ENCODE data around the gene TRIM69.
A peak's percentile ranks its signal among the peaks of the same experiment; 100 is the strongest.
"Not testable (repeated sequence)": the region's sequence is repeated elsewhere in the genome, so short reads cannot be mapped to it uniquely, and the experiment has no call there.

The TRIM69 gene

DNA sequence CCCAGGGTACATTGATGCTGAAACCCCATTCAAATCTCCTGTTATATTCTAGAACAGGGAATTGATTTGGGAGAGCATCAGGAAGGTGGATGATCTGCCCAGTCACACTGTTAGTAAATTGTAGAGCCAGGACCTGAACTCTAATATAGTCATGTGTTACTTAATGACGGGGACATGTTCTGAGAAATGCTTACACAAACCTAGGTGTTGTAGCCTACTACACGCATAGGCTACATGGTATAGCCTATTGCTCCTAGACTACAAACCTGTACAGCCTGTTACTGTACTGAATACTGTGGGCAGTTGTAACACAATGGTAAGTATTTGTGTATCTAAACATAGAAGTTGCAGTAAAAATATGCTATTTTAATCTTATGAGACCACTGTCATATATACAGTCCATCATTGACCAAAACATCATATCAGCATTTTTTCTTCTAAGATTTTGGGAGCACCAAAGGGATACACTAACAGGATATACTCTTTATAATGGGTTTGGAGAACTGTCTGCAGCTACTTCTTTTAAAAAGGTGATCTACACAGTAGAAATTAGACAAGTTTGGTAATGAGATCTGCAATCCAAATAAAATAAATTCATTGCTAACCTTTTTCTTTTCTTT, 19.2 kb upstream of the TRIM69 start:
- peak in 1 of 6 experiments; percentile 36 for DNase-seq

- no peak for DNase-seq
Observed at GRCh38 chr15:44718180-44718926, 18.0 kb upstream of the TRIM69 start.

- peak in 2 of 6 experiments; percentile 48 to 59 for DNase-seq
Observed at GRCh38 chr15:44718927-44719292, 17.4 kb upstream of the TRIM69 start.

GRCh38 chr15:44719293-44719999, 16.9 kb upstream of the TRIM69 start:
- peak; percentile 37 to 74 (median 60) for DNase-seq

- peak in 1 of 6 experiments; percentile 46 for DNase-seq
Observed at GRCh38 chr15:44720000-44720435, 16.3 kb upstream of the TRIM69 start.

DNA sequence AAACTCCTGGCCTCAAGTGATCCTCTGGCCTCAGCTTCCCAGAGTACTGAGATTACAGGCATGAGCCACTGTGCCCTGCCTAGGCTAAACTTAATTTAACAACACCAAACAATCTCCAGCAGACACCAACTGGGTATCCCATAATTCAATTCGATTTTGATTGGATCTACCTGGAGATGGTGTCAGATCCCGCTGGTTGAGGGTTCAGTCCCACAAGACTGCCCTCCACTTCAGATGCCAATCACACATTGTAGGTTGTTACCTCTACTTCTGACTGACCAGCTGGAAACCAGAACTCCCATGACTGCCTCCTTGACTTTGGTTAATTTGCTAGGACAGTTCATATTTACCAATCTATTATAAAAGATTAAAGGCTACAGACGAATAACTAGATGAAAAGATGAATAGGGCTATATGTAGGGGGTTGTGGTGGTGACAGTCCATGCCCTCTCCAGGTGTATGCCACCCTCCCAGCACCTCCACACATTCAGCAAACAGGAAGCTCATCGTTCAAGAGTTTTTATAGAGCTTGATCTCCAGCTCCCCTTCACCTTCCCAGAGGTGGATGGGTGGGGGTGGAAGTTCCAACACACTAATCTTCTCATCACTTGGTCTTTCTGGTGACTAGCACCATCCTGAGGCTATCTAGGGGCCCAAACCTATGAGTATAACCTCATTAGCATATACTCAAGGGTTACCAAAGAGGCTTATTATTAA, 15.7 kb upstream of the TRIM69 start:
- peak in 3 of 6 experiments; percentile 19 to 54 (median 47) for DNase-seq

DNA sequence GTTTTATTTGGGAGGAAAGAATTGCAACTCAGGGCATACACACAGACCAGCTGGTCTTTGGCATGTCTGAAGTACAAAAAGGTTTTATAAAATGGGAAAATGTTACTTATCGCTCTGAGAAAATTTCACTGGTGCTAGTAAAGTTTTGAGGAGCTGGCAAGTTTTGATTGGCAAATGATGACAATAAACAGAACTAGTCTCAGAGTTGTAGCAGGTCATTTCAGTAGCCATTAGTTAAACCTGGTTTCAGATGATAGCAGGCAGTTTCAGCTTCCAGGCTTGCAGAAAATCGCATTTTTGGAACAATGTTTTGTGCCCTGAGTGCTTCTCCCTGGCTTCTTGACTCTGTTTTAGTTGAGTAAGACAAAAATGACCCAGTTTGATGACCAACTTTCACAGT, 14.3 kb upstream of the TRIM69 start:
- no peak for DNase-seq

DNA sequence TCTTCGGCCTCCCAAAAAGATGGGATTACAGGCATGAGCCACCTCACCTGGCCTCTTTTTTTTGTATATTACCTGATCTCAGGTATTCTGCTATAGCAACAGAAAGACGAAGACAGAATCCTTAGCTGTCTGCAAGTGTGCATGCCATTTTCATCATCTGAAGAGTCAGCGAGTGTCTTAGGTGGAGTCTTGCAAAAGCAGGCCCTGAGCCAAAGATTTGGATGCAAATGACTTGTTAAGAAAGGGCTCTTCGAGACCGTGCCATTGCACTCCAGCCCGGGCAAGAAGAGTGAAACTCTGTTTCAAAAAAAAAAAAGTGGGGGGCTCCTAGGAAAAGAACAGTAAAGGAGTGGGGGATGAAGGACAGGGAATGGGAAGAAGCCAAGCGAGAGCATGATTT, 10.2 kb upstream of the TRIM69 start:
- peak in 1 of 6 experiments; percentile 66 for DNase-seq

- DNase-seq = peak; percentile 46 to 82 (median 74)
Observed at GRCh38 chr15:44726568-44727484, 9.5 kb upstream of the TRIM69 start.

GRCh38 chr15:44727485-44728231, 8.7 kb upstream of the TRIM69 start:
- DNase-seq = peak in 3 of 6 experiments; percentile 9 to 35 (median 13)

- DNase-seq = not testable (repeated sequence)
Observed at GRCh38 chr15:44728232-44728575, 8.1 kb upstream of the TRIM69 start.

- peak; percentile 89 to 97 (median 95) for DNase-seq
Observed at GRCh38 chr15:44728576-44729407, 7.5 kb upstream of the TRIM69 start.

DNA sequence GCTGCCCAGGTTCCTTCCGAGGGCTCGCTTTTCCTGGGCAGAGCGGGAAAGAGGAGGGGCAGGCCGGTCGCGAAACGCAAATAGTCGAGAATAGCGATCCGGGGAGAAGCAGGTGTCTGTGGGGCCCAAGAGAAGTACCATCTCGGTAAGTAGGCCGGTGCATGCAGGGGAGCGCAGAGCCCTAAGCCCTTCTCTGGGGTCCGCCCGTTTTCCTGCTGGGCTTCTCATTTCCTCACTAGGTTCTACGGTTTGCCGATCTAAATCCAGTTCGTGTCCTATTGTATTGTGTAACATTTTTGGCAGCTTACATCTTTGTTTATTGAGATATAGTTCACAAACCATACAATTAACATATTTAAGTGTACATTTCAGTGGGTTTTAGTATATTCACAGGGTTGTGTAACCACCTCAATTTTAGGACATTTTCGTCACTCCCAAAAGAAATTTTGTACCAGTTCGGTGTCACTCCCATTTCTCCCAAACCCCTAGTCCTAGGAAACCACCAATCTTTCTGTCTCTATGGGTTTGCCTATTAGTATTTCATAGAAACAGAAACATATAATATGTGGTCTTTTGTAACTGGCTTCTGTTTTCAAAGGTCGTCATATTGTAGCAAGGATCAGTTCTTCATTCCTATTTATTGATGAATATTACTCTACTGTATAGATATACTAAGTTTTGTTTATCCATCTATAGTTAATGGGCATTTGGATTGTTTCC, 6.8 kb upstream of the TRIM69 start:
- peak in 1 of 6 experiments; percentile 44 for DNase-seq

- no peak for DNase-seq
Observed at GRCh38 chr15:44734839-44735481, 1.4 kb upstream of the TRIM69 start.

GRCh38 chr15:44735482-44736180, 697 bp upstream of the TRIM69 start:
- DNase-seq = peak in 1 of 6 experiments; percentile 23

- DNase-seq = peak in 3 of 6 experiments; percentile 40 to 69 (median 55)
Observed at GRCh38 chr15:44738340-44738984, 2.1 kb downstream of the TRIM69 start.

GRCh38 chr15:44739222-44739847, 3.0 kb downstream of the TRIM69 start:
- DNase-seq = peak; percentile 26 to 56 (median 48)
